ENCODE measurements around the gene ZFPL1. TPM values are rescaled to one million over a fixed set of nuclear protein-coding genes. Genes with fewer than 3 reads are reported as not detected.

Gene ZFPL1
- total RNA-seq, 4 donors from 2014 or later, result 34.1 to 58.5 (median 41.9) TPM

DNA sequence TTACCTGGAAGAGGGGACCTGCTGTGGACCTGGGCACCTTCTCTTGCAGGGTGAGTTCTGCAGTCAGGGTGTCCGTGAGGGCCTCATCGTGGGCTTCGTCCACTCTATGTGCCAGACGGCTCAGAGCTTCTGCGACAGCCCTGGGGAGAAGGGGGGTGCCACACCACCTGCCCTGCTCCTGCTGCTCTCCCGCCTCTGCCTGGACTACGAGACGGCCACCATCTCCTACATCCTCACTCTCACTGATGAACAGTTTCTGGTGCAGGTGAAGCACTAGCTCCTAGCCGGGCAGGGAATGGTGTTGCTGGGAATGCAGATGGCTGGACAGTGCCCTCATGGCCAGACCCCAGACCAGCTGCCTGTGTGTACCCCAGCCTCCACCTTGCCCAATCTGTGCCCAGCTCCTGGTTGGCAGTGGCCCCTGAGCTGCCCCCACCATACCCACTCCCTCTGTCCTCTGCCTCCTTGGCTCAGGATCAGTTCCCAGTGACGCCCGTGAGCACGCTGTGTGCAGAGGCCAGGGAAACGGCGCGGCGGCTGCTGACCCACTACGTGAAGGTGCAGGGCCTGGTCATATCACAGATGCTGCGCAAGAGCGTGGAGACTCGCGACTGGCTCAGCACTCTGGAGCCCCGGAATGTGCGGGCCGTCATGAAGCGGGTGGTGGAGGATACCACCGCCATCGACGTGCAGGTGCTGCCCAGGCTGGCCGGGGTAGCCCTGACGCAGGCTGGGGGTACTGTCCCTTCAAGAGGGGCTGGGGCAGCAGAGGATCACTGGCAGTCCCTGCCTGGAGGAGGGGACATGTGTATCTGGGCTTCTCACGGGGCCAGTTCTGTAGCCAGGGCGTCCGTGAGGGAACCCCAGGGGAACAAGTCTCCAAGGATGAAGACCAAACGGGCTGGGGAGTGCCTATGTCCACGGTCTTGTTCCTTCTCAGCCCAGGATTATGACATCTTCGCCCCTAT, 25.5 kb downstream of the ZFPL1 start:
- Histone ChIP-seq H3K27ac (peak overlapping the region; percentile 11), H3K9me3 (no peaks in the 10 kb centered on the region), H3K4me3 (no peak overlapping the region), H3K36me3 (peaks cover 26% of the 10 kb centered on the region), H3K4me1 (peaks cover 54% of the 10 kb centered on the region), H3K27me3 (no peaks in the 10 kb centered on the region)
- peak in 1 of 2 donors; percentile 66 for DNase-seq (ENCODE audit: low spot score in 2 of 2)
- WGBS, result 85% methylated on average over 30 of the region's 36 CpGs
- TF ChIP-seq EP300 (IDR thresholded peaks at IDR 0.05), result no peak
- TF ChIP-seq POLR2A (IDR thresholded peaks at IDR 0.05), result no peak
- TF ChIP-seq, protein P1, sequence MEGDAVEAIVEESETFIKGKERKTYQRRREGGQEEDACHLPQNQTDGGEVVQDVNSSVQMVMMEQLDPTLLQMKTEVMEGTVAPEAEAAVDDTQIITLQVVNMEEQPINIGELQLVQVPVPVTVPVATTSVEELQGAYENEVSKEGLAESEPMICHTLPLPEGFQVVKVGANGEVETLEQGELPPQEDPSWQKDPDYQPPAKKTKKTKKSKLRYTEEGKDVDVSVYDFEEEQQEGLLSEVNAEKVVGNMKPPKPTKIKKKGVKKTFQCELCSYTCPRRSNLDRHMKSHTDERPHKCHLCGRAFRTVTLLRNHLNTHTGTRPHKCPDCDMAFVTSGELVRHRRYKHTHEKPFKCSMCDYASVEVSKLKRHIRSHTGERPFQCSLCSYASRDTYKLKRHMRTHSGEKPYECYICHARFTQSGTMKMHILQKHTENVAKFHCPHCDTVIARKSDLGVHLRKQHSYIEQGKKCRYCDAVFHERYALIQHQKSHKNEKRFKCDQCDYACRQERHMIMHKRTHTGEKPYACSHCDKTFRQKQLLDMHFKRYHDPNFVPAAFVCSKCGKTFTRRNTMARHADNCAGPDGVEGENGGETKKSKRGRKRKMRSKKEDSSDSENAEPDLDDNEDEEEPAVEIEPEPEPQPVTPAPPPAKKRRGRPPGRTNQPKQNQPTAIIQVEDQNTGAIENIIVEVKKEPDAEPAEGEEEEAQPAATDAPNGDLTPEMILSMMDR (IDR thresholded peaks at IDR 0.05), result no peak
- no peak for TF ChIP-seq POLR2AphosphoS5 (IDR thresholded peaks at IDR 0.05)

DNA sequence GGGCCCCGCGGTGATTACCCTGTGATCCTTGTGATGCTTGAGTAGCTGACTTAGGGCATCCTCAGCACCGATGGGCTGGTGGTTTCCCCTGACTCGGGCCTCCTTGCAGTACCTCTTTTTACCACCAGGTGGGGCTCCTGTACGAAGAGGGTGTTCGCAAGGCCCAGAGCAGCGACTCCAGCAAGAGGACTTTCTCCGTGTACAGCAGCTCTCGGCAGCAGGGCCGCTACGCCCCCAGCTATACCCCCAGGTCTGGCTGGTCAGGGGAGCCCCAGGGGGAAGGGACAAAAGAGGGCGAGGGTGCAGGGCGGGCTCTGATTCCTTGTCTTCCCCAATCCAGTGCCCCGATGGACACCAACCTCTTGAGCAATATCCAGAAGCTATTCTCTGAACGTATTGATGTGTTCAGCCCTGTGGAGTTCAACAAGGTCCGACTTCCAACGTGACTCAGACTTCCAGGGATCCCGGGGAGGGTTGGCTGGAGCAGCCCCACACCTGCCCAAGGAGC, 26.4 kb downstream of the ZFPL1 start:
- H3K36me3 ChIP-seq, result peaks cover 26% of the 10 kb centered on the region
- no peaks in the 10 kb centered on the region for H3K9me3 ChIP-seq
- DNase-seq (ENCODE audit: low spot score in 2 of 2), result peak; percentile 94
- H3K4me3 ChIP-seq, result no peak overlapping the region
- H3K4me1 ChIP-seq, result peaks cover 50% of the 10 kb centered on the region
- no peaks in the 10 kb centered on the region for H3K27me3 ChIP-seq
- TF ChIP-seq, protein P1 (IDR thresholded peaks at IDR 0.05), result peak; percentile 99 to 100
- TF ChIP-seq EP300 (IDR thresholded peaks at IDR 0.05) (no peak), POLR2AphosphoS5 (IDR thresholded peaks at IDR 0.05) (no peak)
- 0% methylated on average over 4 of the region's 18 CpGs for WGBS
- no peak overlapping the region for H3K27ac ChIP-seq

DNA sequence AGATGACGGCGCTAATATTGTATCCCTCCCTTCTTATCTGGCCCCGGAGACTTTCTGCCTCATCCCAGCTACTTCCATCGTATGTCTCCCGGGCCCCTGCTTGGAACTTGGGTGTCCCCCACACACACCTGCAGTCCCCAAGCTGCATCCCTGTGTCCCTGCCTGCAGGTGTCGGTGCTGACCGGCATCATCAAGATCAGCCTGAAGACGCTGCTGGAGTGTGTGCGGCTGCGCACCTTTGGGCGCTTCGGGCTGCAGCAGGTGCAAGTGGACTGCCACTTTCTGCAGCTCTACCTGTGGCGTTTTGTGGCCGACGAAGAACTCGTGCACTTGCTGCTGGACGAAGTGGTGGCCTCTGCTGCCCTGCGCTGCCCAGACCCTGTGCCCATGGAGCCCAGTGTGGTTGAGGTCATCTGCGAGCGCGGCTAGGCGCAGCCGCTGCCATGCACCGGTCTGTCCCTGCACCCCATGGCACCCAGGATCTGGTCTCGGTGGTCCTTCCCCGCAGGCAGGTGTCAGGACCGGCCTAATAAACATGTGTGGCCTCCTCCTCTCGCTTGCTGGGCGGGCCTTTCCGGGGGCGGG, 27.2 kb downstream of the ZFPL1 start:
- Histone ChIP-seq H3K27ac (no peak overlapping the region), H3K36me3 (peaks cover 26% of the 10 kb centered on the region), H3K4me3 (peak overlapping the region; percentile 61), H3K4me1 (peaks cover 57% of the 10 kb centered on the region), H3K9me3 (no peaks in the 10 kb centered on the region), H3K27me3 (no peaks in the 10 kb centered on the region)
- no peak for TF ChIP-seq EP300 (IDR thresholded peaks at IDR 0.05)
- no peak for TF ChIP-seq POLR2AphosphoS5 (IDR thresholded peaks at IDR 0.05)
- no peak for TF ChIP-seq POLR2A (IDR thresholded peaks at IDR 0.05)
- TF ChIP-seq, protein P1 (IDR thresholded peaks at IDR 0.05), result no peak
- peak in 1 of 2 donors; percentile 73 for DNase-seq (ENCODE audit: low spot score in 2 of 2)
- 84% methylated on average over 11 of the region's 31 CpGs for WGBS

DNA sequence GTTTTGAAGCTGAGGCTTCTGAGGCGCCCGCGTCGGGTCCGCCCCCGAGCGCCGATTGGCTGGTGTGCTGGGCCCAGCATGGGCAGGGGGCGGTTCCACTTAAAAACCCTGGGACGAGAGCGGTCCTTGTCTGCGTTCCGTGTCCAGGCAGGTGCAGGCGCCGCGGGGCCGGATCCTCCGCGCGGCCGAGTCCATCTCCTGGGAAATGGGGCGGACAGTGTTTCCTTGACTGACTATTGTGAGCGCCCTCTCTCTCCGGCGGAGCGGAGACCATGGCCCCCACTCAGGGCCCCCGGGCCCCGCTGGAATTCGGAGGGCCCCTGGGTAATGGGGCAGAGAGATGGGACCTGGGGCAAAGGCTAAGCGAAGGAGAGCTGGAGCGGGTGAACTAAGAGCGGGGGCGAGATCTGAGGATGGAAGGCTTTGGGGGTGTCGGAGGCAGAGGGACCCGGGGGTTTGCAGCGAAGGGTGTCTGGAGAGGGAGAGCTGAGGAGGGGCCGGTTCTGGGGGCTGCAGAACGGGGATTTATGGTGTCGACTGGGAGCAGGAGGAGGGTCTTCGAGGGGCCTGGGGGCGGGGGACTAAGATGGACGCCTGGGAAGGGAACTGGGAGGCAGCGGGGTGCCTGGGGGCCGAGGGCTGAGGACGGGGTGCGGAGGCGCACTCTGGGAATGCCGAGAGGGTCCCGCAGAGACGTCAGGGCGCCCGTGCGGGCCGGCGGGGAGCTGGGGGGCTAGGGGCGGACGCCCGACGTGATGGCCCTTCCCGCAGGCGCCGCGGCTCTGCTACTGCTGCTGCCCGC, 27.9 kb downstream of the ZFPL1 start, which contains the start of gene TM7SF2:
TSS of gene TM7SF2 (plus strand) at position 129 of the 802 bp plus-strand sequence. CDS start at position 273, 144 bp downstream.
- Histone ChIP-seq H3K9me3 (no peaks in the 10 kb centered on the region), H3K36me3 (peaks cover 26% of the 10 kb centered on the region), H3K4me1 (peaks cover 64% of the 10 kb centered on the region), H3K27ac (peak within 1 kb of the TSS; percentile 59), H3K4me3 (peak within 1 kb of the TSS; percentile 61), H3K27me3 (no peaks in the 10 kb centered on the region)
- 1% methylated on average over 19 of the region's 64 CpGs for WGBS
- peak; percentile 97 to 98 for DNase-seq (ENCODE audit: low spot score in 2 of 2)
- TF ChIP-seq POLR2A (IDR thresholded peaks at IDR 0.05), result peak in 1 of 2 donors; percentile 31
- TF ChIP-seq POLR2AphosphoS5 (IDR thresholded peaks at IDR 0.05), result peak in 2 of 3 donors; percentile 20 to 31
- TF ChIP-seq EP300 (IDR thresholded peaks at IDR 0.05), result no peak
- TF ChIP-seq, protein P1 (IDR thresholded peaks at IDR 0.05), result no peak
